ENCODE data around the gene GABRP. TPM values are rescaled to one million over a fixed set of nuclear protein-coding genes. Genes with fewer than 3 reads are reported as not detected.

Gene GABRP
- polyA plus RNA-seq, 3 donors: 0.02 to 0.15 TPM; not detected in 1

DNA sequence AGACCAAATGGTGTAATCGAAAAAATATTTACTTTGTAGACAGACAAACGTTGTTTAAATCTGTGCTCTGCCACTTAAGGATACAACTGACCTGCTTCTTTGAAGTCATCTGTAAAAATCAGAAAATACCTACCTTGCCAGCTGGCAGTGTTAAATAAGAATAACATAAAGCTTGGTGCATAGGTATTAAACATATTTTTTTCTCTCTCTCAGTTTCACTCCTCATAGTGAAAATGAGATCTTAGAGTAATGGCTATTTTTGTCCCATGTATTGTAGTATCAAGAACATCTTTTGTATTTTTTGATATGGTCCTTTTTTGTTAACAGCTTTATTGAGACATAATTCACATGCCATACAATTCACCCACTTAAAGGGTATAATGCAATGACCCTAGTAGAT is 60.3 kb downstream of the GABRP start:
- 63 to 86% (median 77%) methylated on average over 2 of the region's 2 CpGs for WGBS, 3 donors
- no peak overlapping the region for H3K27ac ChIP-seq (ENCODE audit: low read depth, low read length)

DNA sequence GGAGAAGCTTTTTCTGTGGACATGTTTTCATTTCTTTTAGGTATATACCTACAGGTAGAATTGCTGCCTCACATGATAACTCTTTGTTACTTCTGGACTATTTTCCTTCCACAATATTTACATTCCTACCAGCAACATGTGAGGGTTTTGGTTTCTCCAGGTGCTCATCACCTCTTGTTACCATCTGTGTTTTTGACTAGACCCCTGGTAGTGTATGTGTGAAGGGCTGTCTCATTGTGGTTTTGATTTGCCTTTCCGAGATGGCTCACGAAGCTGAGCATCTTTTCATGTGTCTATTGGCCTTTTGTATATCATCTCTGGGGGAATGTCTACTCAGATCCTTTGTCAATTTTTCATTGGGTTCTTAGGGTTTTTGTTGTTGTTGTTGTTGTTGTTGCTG is 61.1 kb downstream of the GABRP start:
- 59 to 85% (median 68%) methylated on average over 2 of the region's 2 CpGs for WGBS, 3 donors
- no peak overlapping the region for H3K27ac ChIP-seq (ENCODE audit: low read depth, low read length)

DNA sequence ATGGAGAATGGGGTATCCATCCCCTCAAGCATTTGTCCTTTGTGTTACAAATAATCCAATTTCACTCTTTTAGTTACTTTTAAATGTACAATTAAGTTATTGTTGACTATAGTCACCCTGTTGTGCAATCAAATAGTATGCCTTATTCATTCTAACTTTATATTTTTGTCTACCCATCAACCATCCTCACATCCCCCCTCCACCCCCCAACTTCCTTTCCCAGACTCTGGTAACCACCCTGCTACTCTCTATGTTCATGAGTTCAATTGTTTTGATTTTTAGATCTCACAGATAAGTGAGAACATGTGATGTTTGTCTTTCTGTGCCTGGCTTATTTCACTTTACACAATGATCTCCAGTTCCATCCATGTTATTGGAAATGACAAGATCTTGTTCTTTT is 62.9 kb downstream of the GABRP start:
- H3K27ac ChIP-seq (ENCODE audit: low read depth, low read length): no peak overlapping the region

DNA sequence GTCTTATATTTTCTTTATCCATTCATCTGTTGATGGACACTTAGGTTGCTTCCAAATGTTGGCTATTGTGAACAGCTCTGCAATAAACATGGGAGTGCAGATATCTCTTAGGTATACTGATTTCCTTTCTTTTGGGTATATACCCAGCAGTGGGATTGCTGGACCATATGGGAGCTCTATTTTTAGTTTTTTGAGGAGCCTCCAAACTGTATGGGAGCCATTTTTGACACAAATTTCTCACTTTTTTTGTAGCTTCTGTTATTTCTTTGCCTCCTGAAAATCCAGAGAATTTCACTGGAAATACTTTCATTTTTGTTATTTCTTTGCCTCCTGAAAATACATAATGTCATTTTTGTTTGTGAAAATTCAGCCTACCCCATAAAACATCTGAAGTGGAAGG is 63.3 kb downstream of the GABRP start:
- no peak overlapping the region for H3K27ac ChIP-seq (ENCODE audit: low read depth, low read length)

DNA sequence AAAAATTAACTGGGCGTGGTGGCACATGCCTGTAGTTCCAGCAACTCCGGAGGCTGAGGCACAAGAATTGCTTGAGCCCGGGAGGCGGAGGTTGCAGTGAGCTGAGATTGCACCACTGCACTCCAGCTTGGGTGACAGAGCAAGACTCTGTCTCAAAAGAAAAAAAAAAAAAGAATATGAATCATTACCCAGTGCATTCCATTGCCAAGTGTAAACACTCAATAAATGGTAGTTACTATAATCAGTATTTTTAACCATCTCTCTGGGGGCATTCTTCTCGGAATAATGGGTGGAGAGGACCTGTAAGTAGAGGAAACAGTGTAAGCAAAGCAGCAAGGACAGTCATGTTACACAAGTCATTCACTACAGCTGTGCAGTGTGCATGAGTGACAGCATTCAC is 64.5 kb downstream of the GABRP start:
- 71 to 83% (median 81%) methylated on average over 5 of the region's 5 CpGs for WGBS, 3 donors
- no peak overlapping the region for H3K27ac ChIP-seq (ENCODE audit: low read depth, low read length)

DNA sequence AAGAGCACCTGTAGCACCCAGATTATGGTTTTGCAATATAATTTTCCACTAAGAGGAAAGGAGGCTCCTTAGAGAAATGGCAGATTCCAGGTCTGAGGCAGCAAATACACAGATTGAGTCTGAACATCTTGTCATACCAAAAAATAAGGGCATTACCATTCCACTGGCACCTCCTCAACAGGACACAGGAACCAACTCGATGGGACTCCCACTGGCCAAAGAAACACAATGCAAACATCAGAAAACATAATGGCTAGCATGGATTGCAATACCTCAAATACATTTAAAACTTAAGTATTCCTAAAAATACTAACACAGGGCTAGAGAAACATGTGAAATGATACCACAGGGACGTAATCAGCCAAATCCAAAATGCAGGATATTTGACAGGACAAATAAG is 65.8 kb downstream of the GABRP start:
- 71 to 76% (median 75%) methylated on average over 2 of the region's 2 CpGs for WGBS, 3 donors
- H3K27ac ChIP-seq (ENCODE audit: low read depth, low read length): no peak overlapping the region

DNA sequence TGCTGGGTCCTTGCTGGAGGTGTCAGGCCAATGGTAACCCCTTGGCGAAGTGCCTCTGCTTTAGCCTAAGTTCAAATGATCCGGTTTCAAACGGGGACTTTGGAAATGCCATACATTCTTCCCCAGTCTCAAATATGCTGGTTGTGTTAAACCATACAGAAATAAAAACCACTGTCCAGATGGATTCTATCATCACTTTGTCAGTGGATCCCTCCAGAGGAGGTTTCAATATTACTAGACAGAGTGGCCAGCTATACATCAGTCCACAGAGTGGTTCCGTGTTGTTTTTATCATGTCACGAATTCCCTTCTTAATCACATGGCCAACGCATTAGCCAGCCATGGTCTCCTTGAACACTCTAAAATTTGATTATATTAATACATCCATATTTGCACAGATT is 71.0 kb downstream of the GABRP start:
- WGBS, 3 donors: 70 to 86% (median 71%) methylated on average over 6 of the region's 6 CpGs
- no peak overlapping the region for H3K27ac ChIP-seq (ENCODE audit: low read depth, low read length)

DNA sequence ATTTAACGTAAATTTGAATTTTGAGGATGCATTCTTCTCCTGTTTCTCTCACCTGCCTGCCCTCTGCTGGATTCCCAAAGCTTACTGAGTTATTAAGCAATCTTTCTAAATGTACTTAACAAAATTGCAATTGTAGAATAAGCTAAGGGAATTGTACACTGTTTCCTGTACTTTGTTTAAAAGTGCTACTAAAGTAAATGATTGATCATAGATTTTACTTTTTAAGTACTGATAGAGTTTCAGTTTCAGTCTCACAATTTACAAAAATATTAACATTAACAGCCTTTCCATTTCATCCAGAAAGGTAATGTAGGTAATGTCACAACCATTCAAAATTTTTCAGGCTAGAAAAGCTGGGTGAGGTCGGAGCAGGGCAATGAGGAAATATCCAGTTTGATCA is 73.5 kb downstream of the GABRP start:
- no peak overlapping the region for H3K27ac ChIP-seq (ENCODE audit: low read depth, low read length)
- 86 to 90% (median 90%) methylated on average over 2 of the region's 2 CpGs for WGBS, 3 donors

DNA sequence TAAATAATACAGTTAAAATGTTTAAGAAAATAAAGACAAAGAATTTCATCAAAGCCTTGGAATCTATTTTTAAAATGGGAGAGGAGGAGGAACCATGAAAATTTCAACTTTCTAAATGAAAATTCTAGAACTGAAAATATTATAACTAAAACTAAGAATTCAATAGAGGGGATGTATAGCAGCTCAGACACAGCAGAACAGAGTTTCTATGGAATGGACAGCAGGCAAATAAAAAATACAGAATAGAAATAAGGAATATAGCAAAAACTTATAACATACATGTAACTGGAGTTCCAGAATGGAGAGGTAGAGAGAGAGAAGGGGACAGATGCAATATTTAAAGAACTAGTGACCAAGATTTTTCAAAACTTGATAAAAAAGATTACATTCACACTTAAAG is 76.9 kb downstream of the GABRP start:
- H3K27ac ChIP-seq (ENCODE audit: low read depth, low read length): no peak overlapping the region

DNA sequence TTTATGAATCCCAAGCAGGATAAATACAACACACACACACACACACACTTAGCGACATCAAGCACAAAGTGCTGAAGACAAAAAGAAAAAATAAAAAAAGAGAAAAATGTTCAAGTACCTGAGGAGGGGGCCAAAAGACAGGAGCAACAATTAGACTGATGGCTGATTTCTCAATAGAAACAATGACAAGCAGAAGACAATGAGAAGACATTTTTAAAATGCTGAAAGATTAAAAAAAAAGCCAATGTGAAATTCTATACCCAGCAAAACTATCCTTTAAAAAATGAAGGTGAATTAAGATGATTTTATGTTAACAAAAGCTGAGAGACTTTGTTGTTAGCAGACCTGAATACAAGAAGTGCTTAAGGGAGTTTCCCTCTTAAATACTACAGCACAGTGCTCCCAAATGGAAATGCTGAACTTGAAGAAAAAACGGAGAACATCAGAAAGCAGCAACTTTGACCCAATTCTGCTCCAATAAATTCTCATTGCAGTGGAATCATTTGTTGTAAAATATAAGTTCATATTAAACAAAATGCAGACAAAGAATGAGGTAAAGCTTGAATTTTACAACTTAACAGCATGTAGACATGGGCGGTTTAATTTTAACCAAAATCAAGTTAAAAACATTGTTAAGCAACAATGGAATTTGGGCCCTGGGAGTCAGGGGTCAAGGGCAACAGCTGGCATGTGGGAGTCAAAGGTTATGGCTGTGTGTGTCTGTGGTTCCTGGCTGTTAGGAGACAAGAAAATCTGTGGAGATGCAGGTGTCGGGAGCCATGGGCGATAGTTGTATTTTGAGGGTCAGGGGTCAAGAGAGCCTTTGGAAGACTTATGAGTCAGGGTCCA is 77.5 kb downstream of the GABRP start:
- 87 to 94% (median 90%) methylated on average over 5 of the region's 5 CpGs for WGBS, 3 donors
- H3K27ac ChIP-seq (ENCODE audit: low read depth, low read length): no peak overlapping the region

DNA sequence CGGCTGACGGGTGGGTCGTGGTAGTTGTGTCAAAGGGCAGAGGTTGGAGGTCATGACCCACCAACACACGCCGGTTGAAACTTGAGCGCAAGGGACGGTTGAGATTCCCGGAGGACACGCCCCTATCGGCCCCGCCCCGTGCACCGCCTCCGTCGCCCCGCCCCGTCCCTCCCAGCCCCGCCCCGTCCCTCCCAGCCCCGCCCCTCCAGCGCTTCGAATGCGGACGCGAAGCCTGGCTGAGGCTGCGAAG is 78.1 kb downstream of the GABRP start:
- WGBS, 3 donors: 10 to 17% (median 16%) methylated on average over 22 to 26 of the region's 26 CpGs
- no peak overlapping the region for H3K27ac ChIP-seq (ENCODE audit: low read depth, low read length)

DNA sequence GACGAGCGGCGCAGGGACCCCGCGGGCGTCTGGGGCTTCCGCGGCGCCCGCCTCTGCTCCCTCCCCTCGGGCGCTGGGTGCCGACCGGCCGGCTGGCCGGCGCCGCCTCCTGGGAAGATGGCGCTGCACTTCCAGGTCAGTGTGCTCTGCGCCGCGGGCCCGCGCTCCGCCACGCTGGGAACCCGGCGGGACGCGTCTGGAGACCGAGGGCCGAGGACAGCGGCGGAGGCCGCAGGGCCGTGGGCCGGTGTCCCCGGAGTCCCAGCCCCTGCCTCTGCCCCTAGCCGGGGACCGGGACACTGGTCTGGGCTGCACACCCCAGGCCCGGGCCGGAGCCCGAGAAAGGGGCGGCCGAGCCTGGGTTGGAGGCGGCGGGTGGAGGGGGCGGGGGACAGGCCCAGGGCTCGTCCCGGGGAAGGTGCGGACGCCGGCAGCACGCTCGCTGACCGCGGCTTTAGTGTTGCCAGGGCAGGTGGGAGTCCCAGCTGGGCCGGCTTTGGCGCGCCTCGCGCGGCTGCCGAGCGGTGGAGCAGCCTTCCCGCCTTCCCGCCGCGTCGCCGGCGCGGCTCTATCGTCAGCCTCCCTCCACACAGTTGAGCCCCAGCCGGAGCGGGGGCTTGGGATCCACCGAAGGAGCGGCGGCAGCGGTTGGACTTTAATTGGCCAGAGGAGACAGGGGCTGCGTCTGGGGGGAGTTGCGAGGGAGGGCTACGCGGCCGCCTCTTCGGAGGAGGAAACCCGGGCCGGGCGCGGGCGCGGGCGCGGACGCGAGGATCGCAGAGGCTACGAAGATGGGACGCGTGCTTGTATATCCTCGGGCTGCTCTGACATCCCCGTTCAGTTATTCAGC is 78.6 kb downstream of the GABRP start, which contains the start of gene RANBP17:
Gene RANBP17 (plus strand): TSS at position 102 of the 850 bp plus-strand sequence.
- H3K27ac ChIP-seq (ENCODE audit: low read depth, low read length): no peak within 1 kb of the TSS
- whole genome bisulfite sequencing, 3 donors: 1 to 3% (median 1%) methylated on average over 80 to 102 of the region's 102 CpGs

DNA sequence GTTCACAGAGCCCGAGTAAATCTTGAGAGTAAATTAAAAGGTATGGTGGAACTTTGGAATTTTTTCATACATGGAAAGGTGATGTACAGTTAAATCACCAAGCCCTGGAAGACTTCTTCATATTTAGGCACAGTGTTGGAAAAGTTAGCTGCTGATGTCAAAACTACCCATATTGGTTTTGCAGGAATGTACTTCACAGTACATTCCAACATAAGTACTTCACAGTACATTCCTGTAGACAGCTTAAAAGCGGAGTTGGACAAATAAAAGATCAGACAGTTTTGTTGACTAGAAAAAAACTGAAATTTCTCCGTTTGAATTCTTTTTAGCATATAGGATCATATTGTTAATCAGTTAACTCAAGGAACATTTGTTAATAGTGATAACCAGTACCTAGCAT is 80.1 kb downstream of the GABRP start:
- 95 to 98% (median 95%) methylated on average over 3 of the region's 3 CpGs for WGBS, 3 donors
- no peak overlapping the region for H3K27ac ChIP-seq (ENCODE audit: low read depth, low read length)

Other genes with a start within 250 kb of the GABRP start
- gene RANBP17, start 78.3 kb downstream of the GABRP start, polyA plus RNA-seq: 1 to 10 TPM in 2 of 3 donors, under 1 TPM in 1; 0.85 to 1.2 (median 1.1) TPM